Measurements from ENCODE around the gene GAGE12J.

GRCh38 chrX:49292400-49293362, 29.2 kb upstream of the GAGE12J start:
- TF ChIP-seq CTCF (IDR thresholded peaks at IDR 0.05 in 4 of 5, conservative IDR thresholded peaks at IDR 0.05 in 1 of 5) (no peak), POLR2A (IDR thresholded peaks at IDR 0.05) (no peak)
